Measurements from ENCODE around the gene ARL13B. TPM values are rescaled to one million over a fixed set of nuclear protein-coding genes. Genes with fewer than 3 reads are reported as not detected.
"Not testable (repeated sequence)": the region's sequence is repeated elsewhere in the genome, so short reads cannot be mapped to it uniquely, and the experiment has no call there.

The ARL13B gene
- total RNA-seq, 4 donors from 2014 or later, result 0.80 to 4.9 (median 3.6) TPM

DNA sequence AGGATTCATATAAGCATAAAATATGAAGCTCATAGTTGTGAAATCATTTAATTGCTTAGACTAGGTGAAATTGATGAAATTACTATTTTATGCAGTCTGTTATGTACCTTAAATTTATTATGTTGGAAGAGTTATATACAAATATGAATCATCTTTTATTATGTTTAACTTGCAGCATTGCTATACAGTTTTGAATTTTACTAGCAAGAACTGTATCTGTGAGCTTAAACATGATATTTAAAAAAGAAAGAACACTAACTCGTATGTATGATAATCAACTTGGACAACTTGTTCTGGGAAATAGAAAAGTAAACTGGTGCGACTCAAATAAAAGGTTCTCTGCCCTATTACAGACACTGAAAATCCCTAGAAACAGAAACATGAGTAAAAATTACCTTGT is 46.7 kb downstream of the ARL13B start:
- TF ChIP-seq POLR2A (IDR thresholded peaks at IDR 0.05), result no peak
- TF ChIP-seq, protein P1, sequence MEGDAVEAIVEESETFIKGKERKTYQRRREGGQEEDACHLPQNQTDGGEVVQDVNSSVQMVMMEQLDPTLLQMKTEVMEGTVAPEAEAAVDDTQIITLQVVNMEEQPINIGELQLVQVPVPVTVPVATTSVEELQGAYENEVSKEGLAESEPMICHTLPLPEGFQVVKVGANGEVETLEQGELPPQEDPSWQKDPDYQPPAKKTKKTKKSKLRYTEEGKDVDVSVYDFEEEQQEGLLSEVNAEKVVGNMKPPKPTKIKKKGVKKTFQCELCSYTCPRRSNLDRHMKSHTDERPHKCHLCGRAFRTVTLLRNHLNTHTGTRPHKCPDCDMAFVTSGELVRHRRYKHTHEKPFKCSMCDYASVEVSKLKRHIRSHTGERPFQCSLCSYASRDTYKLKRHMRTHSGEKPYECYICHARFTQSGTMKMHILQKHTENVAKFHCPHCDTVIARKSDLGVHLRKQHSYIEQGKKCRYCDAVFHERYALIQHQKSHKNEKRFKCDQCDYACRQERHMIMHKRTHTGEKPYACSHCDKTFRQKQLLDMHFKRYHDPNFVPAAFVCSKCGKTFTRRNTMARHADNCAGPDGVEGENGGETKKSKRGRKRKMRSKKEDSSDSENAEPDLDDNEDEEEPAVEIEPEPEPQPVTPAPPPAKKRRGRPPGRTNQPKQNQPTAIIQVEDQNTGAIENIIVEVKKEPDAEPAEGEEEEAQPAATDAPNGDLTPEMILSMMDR (IDR thresholded peaks at IDR 0.05), result no peak
- no peak for TF ChIP-seq EP300 (IDR thresholded peaks at IDR 0.05; ENCODE audit: low read depth)
- TF ChIP-seq POLR2AphosphoS5 (IDR thresholded peaks at IDR 0.05), result no peak

DNA sequence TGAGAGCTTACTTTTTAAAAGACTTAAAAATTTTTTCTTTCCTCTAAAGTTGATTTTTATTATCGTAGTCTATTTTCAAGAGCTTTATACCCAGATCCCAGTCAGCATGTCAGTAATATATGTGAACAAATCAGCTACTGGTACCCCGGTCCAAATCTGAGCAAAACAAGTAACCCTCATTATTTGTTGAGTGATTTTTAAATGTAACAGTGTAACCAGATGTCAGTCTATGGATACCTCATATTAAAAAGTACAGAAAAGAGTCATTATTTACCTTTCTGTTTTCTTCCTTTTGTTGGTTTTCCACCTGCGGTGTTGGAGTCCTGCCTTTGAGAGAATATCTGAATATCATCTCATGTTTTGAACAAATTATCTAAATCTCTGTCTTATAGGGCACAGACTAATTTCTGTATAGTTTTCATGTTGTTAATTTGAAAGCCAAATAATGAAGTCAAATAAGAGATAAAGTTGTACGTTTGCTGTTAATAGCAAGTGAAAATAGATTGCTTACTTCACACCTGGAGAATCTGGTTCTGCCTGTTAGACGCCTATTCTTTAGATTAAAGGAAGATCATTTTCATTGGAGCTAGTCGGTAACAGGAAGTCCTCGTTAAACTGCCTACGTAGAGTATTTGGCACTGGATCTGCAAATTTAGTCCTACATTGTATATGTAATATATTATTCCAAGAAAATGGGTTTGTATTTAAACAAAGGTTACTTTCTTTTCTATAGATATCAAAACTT is 48.3 kb downstream of the ARL13B start, which contains the start of gene STX19:
Gene STX19 (minus strand): TSS at position 505 of the 745 bp plus-strand sequence. CDS start 13,328 bp downstream, outside the sequence.
- Histone ChIP-seq H3K27ac (peak within 1 kb of the TSS; percentile 77 to 82 (median 78)), H3K4me1 (peaks cover 0 to 23% (median 9%) of the 10 kb centered on the region in 4 donors), H3K36me3 (no peaks in the 10 kb centered on the region), H3K27me3 (no peaks in the 10 kb centered on the region), H3K9me3 (no peaks in the 10 kb centered on the region), H3K4me3 (peak within 1 kb of the TSS in 3 of 4 donors; percentile 19 to 46 (median 22))
- intact Hi-C loops (cut with DNase I; ENCODE audit: low total_unique reads) (no loop called here), in situ Hi-C loops (cut with MboI; ENCODE audit: low pct_ligation_motif_present in 1 of 4, low pct_unique_long_range_greater_than_20kb in 1 of 4, low sequenced_read_pairs in 3 of 4) (no loop called here)
- DNase-seq, result no peak
- WGBS, 2 donors (ENCODE audit: low coverage in 1 of 2), result 65 to 86% methylated on average over 5 to 8 of the region's 8 CpGs
- TF ChIP-seq EP300 (IDR thresholded peaks at IDR 0.05; ENCODE audit: low read depth), result no peak
- TF ChIP-seq POLR2AphosphoS5 (IDR thresholded peaks at IDR 0.05), result peak; percentile 31 to 91 (median 85)
- TF ChIP-seq POLR2A (IDR thresholded peaks at IDR 0.05), result peak; percentile 81
- TF ChIP-seq, protein P1 (IDR thresholded peaks at IDR 0.05), result no peak

More for the DNA sequence above, 46.7 kb downstream of the ARL13B start:
- WGBS, 2 donors (ENCODE audit: low coverage in 1 of 2), result 39 to 51% methylated on average over 2 of the region's 2 CpGs
- in situ Hi-C loops (cut with MboI; ENCODE audit: low pct_ligation_motif_present in 1 of 4, low pct_unique_long_range_greater_than_20kb in 1 of 4, low sequenced_read_pairs in 3 of 4), result no loop called here
- H3K4me3 ChIP-seq, result peak overlapping the region in 3 of 4 donors; percentile 19 to 46 (median 22)
- no peaks in the 10 kb centered on the region for H3K9me3 ChIP-seq
- DNase-seq, result no peak
- intact Hi-C loops (cut with DNase I; ENCODE audit: low total_unique reads), result no loop called here
- peaks cover 0 to 31% (median 10%) of the 10 kb centered on the region in 4 donors for H3K4me1 ChIP-seq
- H3K36me3 ChIP-seq, result no peaks in the 10 kb centered on the region
- H3K27me3 ChIP-seq, result no peaks in the 10 kb centered on the region
- H3K27ac ChIP-seq, result peak overlapping the region; percentile 77 to 82 (median 78)

DNA sequence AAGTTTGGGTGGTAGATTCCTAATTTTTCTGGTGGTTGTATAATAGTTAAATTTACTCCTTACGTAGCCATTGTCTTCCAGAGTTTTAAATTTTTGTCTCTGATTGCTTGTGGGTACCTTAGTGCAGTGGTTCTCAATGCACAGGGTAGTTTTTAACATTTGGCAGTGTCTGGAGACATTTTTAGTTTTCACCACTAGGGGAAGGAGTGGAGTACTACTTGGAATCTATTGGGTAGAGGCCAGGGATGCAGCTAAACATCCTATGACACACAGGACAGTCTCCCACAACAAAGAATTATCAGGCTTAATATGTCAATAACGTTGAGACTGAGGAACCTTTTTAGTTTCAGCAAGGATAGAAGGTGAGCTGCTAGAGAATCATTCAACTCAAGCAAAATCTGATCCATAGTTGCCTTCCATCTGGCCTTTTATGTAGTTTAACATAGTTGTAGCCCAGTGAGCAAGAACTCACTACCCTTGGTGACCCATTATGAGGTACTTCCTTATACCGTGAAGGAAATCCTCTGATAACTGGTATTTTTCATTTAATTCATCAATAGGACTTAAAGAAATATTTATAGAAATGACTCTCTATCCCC is 57.1 kb downstream of the ARL13B start:
- intact Hi-C loops (cut with DNase I; ENCODE audit: low total_unique reads), result no loop called here
- Histone ChIP-seq H3K36me3 (no peaks in the 10 kb centered on the region), H3K27me3 (no peaks in the 10 kb centered on the region), H3K9me3 (no peaks in the 10 kb centered on the region), H3K27ac (no peak overlapping the region), H3K4me1 (no peaks in the 10 kb centered on the region), H3K4me3 (no peak overlapping the region)
- DNase-seq, result no peak
- 82 to 100% methylated on average over 2 to 3 of the region's 3 CpGs for WGBS, 2 donors (ENCODE audit: low coverage in 1 of 2)
- TF ChIP-seq EP300 (IDR thresholded peaks at IDR 0.05; ENCODE audit: low read depth), result no peak
- TF ChIP-seq, protein P1 (IDR thresholded peaks at IDR 0.05), result peak; percentile 48 to 57 (median 56)
- in situ Hi-C loops (cut with MboI; ENCODE audit: low pct_ligation_motif_present in 1 of 4, low pct_unique_long_range_greater_than_20kb in 1 of 4, low sequenced_read_pairs in 3 of 4), result no loop called here

DNA sequence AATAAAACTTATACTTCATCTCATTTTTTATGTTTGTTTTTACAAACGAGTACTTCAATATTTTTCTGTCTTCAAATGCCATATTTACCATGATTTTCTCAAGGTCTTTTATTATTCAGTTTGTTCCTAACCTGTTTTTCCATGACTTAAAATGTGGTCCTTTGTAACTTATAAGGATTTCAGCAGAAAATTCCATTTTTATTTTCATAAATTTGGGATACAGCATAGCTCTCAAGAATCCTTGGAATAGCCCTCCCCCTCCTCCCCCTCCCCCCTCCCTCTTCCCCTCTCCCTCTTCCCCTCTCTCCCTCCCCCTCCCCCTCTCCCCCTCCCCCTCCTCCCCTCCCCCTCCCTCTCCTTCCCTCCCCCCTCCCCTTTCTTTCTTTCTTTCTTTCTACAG is 63.3 kb downstream of the ARL13B start:
- H3K4me3 ChIP-seq, result no peak overlapping the region
- H3K27ac ChIP-seq, result no peak overlapping the region
- H3K4me1 ChIP-seq, result no peaks in the 10 kb centered on the region
- DNase-seq, result no peak
- H3K36me3 ChIP-seq, result peaks cover 0 to 7% (median 2%) of the 10 kb centered on the region in 4 donors
- 92 to 93% methylated on average over 1 of the region's 1 CpG for WGBS, 2 donors (ENCODE audit: low coverage in 1 of 2)
- TF ChIP-seq, protein P1 (IDR thresholded peaks at IDR 0.05), result no peak
- TF ChIP-seq POLR2AphosphoS5 (IDR thresholded peaks at IDR 0.05) (no peak), POLR2A (IDR thresholded peaks at IDR 0.05) (no peak), EP300 (IDR thresholded peaks at IDR 0.05; ENCODE audit: low read depth) (no peak)
- in situ Hi-C loops (cut with MboI; ENCODE audit: low pct_ligation_motif_present in 1 of 4, low pct_unique_long_range_greater_than_20kb in 1 of 4, low sequenced_read_pairs in 3 of 4), result no loop called here
- intact Hi-C loops (cut with DNase I; ENCODE audit: low total_unique reads), result no loop called here
- no peaks in the 10 kb centered on the region for H3K9me3 ChIP-seq
- H3K27me3 ChIP-seq, result no peaks in the 10 kb centered on the region

DNA sequence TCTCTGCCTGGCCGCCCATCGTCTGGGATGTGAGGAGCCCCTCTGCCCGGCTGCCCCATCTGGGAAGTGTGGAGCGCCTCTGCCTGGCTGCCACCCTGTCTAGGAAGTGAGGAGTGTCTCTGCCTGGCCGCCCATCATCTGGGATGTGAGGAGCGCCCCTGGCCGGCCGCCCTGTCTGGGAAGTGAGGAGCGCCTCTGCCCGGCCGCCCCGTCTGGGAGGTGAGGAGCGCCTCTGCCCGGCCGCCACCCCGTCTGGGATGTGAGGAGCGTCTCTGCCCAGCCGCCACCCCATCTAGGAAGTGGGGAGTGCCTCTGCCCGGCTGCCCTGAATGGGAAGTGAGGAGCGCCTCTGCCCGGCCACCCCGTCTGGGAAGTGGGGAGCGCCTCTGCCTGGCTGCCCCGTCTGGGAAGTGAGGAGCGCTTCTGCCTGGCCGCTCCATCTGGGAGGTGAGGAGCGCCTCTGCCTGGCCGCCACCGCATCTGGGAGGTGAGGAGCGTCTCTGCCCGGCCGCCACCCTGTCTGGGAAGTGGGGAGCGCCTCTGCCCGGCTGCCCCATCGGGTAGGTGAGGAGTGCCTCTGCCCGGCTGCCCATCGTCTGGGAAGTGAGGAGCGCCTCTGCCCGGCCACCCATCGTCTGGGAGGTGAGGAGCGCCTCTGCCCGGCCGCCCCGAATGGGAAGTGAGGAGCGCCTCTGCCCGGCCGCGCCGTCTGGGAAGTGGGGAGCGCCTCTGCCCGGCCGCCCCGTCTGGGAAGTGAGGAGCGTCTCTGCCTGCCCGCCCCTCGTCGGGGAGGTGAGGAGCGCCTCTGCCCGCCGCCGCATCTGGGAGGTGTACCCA is 64.4 kb downstream of the ARL13B start:
- H3K36me3 ChIP-seq; in situ Hi-C loops (cut with MboI; ENCODE audit: low pct_ligation_motif_present in 1 of 4, low pct_unique_long_range_greater_than_20kb in 1 of 4, low sequenced_read_pairs in 3 of 4); H3K4me1 ChIP-seq; H3K9me3 ChIP-seq; H3K4me3 ChIP-seq; intact Hi-C loops (cut with DNase I; ENCODE audit: low total_unique reads); H3K27me3 ChIP-seq; H3K27ac ChIP-seq; DNase-seq: not testable (repeated sequence)
- 95 to 100% methylated on average over 11 to 61 of the region's 61 CpGs for WGBS, 2 donors (ENCODE audit: low coverage in 1 of 2)

Measured in transverse colon (tissue), 4 donors.